Measurements from ENCODE around the gene NUMBL.

NUMBL gene

DNA sequence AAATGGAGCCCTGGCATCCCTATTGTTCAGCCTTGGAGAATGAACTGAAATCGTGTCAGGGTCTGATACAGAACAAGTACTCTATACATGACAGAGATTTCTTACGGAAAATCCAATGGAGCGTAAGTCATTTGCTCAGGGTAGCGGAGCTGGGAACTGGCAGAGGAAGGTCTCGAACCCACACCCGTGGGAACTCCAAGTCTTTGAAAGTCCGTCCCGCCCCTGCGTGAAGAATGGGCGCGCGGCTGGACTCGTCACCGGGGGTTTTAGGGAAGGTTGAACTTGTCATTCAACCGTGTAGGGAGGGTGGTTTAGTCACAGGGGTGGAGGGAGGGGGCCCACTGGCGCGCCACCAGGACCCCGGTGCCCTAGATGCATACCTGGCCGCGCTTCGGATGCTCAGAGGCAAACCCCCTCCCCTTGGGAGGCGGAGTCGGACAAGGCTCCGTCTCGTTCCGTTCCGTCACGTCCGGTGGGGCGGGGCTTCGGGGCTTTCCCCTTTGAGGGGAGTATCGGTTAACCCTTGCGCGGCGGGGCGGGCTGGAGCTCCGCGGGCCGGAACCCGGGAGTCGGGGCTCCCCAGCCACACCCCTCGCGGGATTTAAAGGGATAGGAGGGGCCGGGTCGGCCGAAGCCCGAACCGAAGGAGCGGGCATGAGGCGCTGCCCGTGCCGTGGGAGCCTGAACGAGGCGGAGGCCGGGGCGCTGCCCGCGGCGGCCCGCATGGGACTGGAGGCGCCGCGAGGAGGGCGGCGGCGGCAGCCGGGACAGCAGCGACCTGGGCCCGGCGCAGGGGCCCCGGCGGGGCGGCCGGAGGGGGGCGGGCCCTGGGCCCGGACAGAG is 26.3 kb upstream of the NUMBL start, which contains the start of the genes COQ8B and ITPKC:
Gene COQ8B (minus strand): TSS at position 405 of the 843 bp plus-strand sequence. CDS start 2,254 bp downstream, outside the sequence.
Gene ITPKC (plus strand): TSS at position 631 of the 843 bp plus-strand sequence. CDS start 24 bp downstream, at position 655.
- peak within 1 kb of the TSS; percentile 74 for H3K4me3 ChIP-seq (ENCODE audit: low read depth, low read length)

GRCh38 chr19:40716031-40716481 is 25.6 kb upstream of the NUMBL start:
- H3K4me3 ChIP-seq (ENCODE audit: low read depth, low read length), result peak overlapping the region; percentile 74

GRCh38 chr19:40714441-40715299 is 24.2 kb upstream of the NUMBL start:
- peak overlapping the region; percentile 74 for H3K4me3 ChIP-seq (ENCODE audit: low read depth, low read length)

DNA sequence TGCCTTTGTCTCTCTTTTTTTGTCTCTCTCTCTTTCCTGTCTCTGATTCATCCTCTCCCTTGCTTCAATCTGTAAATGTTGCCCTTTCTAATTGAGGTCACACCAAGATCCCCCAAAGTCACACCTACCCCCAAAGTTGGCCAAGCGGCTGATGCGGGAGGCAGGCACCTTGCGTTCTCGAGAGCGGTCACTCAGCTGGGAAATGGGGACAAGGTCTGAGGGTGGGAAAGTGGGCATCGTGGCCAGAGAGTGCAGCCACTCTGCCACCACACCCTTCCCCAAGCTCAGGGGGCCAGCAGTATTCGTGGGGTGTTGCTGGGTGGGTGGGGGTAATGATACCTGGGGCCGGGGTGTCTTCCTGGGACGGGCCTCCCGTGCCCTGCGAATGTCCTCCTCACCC is 23.5 kb upstream of the NUMBL start:
- no peak overlapping the region for H3K4me3 ChIP-seq (ENCODE audit: low read depth, low read length)

DNA sequence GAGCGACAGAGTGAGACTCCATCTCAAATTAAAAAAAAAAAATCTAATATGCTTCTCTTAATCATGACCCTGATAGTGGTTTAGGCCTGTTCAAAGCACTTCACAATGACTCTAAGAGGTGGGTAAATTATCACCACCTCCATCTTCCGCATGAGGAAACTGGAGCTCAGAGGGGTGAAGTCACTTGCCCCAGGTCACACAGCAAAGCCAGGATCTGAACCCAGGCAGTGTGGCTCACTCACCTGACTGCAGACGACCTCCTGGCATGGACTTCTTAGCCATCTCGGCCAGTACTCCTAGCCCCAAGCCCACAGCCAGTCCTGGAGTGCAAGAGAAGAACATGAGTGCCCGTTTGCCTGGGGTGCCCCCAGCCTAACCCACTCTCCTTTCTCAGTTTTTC is 19.4 kb upstream of the NUMBL start:
- H3K4me3 ChIP-seq (ENCODE audit: low read depth, low read length), result no peak overlapping the region

GRCh38 chr19:40707615-40708014 is 17.2 kb upstream of the NUMBL start:
- H3K4me3 ChIP-seq (ENCODE audit: low read depth, low read length), result no peak overlapping the region

DNA sequence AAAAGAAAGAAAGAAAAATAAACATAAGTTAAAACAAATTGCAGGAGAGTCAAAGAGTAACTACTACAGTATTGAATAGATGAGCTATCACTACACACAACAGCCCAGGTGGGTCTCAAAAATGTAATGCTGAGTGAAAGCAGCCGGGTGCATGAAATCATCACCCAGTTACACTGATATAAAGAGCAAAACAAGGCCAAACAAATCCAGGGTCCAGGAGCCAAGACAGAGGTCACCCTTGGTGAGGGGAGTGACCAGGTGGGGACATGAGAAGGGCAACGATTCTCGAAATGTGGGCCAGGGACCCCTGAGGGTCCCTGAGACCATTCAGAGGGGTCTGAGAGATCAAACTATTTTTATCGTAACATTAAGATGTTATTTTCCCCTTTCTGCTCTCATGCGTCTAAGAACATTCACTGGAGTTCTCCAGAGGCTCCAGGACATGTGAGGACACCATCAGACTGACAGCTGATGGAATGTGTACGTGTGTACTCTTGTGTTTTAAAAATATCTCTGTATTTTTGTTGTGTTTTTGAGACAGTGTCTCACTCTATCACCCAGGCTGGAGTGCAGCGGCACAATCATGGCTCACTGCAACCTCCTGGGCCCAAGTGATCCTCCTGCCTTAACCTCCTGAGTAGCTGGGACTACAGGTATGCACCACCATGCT is 15.6 kb upstream of the NUMBL start:
- H3K4me3 ChIP-seq (ENCODE audit: low read depth, low read length), result no peak overlapping the region

DNA sequence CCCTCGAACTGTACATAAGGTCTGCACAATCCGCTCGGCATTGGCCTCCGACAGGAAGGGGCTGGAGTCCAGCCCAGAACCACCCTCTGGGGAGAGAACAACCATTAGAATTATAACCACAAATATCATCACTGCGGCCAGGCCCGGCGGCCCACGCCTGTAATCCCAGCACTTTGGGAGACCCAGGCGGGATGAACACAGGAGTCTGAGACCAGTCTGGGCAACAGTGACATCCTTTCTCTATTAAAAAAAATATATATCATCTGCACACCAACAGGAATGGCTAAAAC is 14.9 kb upstream of the NUMBL start:
- no peak overlapping the region for H3K4me3 ChIP-seq (ENCODE audit: low read depth, low read length)

GRCh38 chr19:40704491-40705361 is 14.3 kb upstream of the NUMBL start:
- no peak overlapping the region for H3K4me3 ChIP-seq (ENCODE audit: low read depth, low read length)

DNA sequence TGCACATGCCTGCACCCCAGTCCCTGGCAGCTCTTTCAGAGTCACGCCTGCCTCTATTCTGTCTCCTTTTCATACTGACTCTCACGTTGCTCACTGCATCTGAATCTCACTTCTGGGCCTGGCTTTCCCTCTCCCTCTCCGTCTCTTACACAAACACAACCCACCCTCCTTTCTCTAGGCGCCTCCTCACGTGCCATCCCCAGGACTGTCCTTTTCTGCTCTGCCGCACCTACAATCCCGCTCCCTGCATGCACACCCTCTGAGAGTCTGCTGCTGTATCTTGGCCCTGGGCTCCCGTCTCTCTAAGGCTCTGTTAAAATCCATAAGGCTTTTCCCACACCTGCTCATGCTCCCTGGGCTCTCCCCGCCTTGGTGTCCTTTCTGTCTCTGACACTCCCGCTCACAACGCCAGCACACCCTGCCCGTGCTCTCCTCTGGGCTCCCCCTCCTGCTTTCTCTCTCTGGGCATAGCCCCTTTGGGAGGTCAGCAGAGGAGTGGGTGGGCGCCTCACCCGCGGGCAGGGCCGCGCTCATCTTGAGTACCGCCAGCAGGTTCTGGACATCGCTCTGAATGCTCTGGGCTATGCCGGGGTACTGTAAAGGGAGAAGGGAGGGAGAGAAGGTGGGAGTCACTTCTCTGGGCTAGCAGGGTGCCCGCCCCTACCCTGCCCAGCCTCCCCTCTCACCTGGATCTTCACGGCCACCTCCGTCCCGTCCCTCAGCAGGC is 12.7 kb upstream of the NUMBL start:
- no peak overlapping the region for H3K4me3 ChIP-seq (ENCODE audit: low read depth, low read length)

DNA sequence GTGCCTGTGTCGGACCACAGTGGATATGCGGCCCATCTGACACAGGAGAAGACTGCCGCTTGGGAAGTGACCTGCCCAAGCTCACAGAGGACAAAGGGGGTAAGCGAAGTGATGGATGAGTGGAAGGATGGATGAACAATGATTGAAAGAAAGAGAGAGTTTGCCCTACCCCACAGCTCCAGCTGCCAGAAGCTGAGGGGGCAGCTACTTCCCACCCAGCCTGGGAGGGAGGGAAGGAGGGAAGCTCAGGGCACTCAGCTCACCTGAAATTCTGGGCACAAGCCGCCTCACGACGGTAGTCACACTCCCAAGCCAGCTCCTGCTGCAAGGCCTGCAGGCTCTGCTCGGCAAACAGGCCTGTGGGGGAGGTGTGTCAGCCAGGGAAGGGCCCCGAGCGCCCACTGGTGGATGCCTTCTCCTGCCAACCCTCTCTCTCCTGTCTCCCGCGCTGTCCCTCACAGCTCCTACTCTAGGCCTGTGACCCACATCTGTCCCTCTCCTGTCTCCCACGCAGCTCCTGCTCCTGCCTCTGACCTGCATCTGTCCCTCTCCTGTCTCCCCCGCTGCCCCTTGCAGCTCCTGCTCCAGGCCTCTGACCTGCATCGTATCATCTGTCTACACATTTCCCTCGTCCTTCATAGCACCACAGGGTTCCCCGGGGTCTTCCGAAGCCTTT is 12.0 kb upstream of the NUMBL start:
- no peak overlapping the region for H3K4me3 ChIP-seq (ENCODE audit: low read depth, low read length)

DNA sequence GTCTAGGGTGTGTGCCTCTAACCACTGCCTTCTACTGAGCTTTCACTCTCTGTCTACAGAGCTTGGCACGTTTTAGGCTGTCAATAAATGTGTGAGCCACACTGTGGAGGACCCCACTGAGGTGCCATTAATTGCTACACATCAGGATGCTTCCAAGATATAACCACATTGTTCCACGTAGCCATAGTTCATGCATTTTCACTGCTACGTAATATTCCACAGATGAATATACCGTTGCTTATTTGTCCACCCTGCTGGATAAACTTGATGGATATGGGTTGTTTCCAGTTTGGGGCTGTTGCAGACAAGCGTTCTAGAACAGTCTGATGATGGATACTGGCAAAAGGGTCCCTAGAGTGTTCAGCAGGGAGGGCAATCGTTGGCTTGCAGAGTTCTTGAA is 11.3 kb upstream of the NUMBL start:
- H3K4me3 ChIP-seq (ENCODE audit: low read depth, low read length), result no peak overlapping the region

DNA sequence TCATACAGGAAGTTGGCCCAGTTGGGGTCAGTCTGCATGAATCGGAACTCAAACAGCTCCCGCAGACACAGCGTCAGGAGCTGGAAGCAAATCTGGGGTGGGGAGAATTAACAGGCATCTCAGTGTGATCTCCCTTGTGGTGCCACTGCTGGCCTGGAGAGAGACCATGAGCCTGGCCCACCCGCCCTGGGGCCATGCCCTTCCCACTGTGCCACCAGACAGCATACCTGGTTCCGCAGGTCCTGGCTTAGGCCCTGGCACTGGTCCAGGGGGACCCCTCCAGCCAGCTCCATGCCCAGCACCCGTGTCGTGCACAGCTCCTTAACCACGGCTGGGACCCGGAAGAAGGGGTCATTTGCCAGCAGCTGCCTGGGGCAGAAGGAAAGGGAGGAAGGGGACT is 9.6 kb upstream of the NUMBL start:
- no peak overlapping the region for H3K4me3 ChIP-seq (ENCODE audit: low read depth, low read length)

- no peak overlapping the region for H3K4me3 ChIP-seq (ENCODE audit: low read depth, low read length)
Measured at GRCh38 chr19:40697007-40697406, 6.6 kb upstream of the NUMBL start.

- H3K4me3 ChIP-seq (ENCODE audit: low read depth, low read length), result no peak overlapping the region
Measured at GRCh38 chr19:40695881-40696280, 5.4 kb upstream of the NUMBL start.

GRCh38 chr19:40693896-40694295 is 3.4 kb upstream of the NUMBL start:
- no peak overlapping the region for H3K4me3 ChIP-seq (ENCODE audit: low read depth, low read length)

- H3K4me3 ChIP-seq (ENCODE audit: low read depth, low read length), result no peak overlapping the region
Measured at GRCh38 chr19:40693150-40693788, 2.8 kb upstream of the NUMBL start.

- no peak overlapping the region for H3K4me3 ChIP-seq (ENCODE audit: low read depth, low read length)
Measured at GRCh38 chr19:40692212-40692551, 1.7 kb upstream of the NUMBL start.

All from iPS-11a (cell line).